GM20000 (cell line): ENCODE data around the gene MKNK2.

Experiments
- DNase-seq: peaks from one replicate; pipeline ENCODE4 v3.0.0; 2012; ENCODE audit warnings: low spot score
- CTCF ChIP-seq: IDR thresholded peaks from 2 replicates; pipeline ENCODE4 v1.5.1; 2012; ENCODE audit warnings: mild to moderate bottlenecking, control low read depth; ENCODE audit errors: extremely low read depth, missing control alignments

Gene MKNK2

GRCh38 chr19:2077833-2078619 lies 27.0 kb upstream of the MKNK2 start:
- no peak for TF ChIP-seq CTCF
- DNase-seq, result no peak

GRCh38 chr19:2077398-2077797 lies 26.4 kb upstream of the MKNK2 start:
- TF ChIP-seq CTCF, result no peak
- no peak for DNase-seq

DNA sequence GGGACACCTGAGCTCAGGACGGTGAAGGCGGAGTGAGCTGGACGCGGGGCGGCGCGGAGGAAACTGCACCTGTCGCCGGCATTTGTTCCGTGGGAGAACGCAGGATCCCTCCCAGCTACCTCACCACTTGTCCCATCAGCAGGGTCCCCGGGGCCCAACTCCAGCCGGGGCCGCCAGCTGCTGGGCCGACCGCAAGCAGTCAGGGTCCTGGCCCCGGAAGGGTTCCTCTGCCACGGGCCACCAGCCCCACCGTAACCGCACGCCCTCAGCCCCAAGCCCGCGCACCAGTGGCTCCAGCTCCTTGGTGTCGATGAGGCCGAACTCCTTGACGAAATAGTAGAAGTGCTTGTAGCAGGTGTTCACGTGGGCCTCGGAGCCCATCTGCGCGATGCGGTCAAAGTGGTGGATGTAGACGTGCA lies 25.5 kb upstream of the MKNK2 start:
- no peak for DNase-seq
- TF ChIP-seq CTCF, result no peak

DNA sequence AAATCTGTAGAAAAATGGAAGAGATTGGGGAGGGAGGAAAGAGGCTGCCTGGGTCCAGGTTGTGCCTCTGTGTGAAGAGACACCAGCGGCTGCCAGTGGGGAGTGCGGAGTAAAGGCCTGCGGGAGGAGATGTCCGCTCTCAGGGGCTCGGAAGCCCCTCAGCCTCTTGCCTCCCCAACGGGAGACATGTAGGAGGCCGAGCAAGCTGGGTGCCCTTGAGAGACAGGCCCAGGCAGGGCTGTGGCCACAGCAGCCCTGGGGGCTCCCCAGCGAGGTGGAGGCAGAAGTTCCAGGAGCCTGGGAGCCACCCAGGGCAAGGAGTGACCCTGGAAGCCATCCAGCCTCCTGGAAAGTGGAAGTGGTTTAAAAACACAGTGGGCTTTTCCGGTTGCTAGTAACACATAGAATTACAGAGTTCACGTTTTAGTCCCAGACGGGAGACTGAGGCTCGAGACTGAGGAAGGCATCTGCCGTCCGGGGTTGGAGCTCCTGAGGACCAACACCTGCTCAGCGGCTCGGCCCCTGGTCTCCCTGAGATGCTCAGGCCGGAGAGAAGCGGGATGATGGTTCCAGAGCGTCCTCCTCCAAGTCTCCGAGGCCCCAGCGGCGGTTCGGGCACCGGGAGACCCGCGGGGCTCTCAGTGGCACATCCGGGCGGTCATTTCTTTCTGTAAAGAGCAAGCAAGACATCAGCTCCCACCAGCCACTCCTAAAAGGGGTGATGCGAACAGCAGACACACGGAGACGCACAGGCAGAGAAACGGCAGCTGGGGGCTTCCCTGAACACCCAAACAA lies 21.9 kb upstream of the MKNK2 start:
- no peak for TF ChIP-seq CTCF
- no peak for DNase-seq

DNA sequence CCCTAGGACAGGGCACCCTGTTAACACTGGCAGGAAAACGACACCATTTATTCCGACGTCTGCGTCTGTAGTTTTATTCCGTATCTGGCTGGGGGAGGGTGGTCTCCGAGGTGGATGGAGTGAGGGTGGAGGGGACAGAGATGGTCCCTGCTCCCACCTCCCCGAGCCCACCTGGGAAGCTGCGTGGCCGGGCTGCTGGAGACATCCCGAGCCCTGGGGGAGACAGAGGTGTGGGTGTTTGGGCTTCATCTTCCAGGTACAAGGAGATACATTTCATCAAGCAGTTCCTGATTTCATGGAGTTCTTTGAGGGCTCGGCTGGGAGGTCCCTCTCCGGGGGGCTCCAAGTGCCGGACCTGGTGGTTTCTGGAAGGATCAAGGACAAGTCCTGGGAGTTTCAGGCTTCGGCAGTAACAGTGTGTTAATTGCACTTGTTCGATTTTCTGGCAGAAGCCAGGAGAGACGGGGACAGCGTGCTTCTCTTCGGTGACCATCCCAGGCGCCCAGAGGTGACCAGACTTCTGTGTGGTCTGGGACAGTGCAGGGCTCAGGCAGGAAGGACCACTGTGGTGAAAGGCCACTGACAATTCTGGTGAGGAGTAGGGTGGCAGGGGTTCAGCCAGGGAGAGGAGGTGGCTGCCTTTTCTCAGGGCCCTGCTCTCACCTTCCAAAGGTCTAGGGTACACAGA lies 20.1 kb upstream of the MKNK2 start:
- TF ChIP-seq CTCF, result no peak
- DNase-seq, result no peak

DNA sequence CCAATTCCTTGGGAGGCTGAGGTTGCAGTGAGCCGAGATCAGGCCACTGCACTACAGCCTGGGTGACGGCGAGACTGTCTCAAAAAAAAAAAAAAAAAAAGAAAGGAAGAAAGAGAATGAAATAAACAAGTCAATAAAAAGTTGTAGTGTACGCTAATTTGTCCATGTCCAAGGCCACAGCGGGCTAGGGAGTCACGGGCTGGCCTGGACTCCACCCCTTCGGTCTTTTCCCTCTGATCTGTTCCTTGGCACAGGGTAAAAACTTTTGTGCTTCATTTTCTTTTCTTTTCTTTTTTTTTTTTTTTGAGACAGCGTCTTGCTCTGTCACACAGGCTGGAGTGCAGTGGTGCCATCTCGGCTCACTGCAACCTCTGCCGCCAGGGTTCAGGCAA lies 19.4 kb upstream of the MKNK2 start:
- no peak for TF ChIP-seq CTCF
- no peak for DNase-seq
